ENCODE results near the gene MRPL10. TPM values are rescaled to one million over a fixed set of nuclear protein-coding genes. Genes with fewer than 3 reads are reported as not detected.

Gene MRPL10
- total RNA-seq, 1 donor from 2014 or later, result 48.2 TPM

GRCh38 chr17:47806026-47806912 is 25.1 kb downstream of the MRPL10 start:
- Mint-ChIP-seq H3K27me3 (ENCODE audit: insufficient read depth, low read depth) (peaks cover 20% of the 10 kb centered on the region), H3K4me3 (no peak overlapping the region), H3K4me1 (peaks cover 7% of the 10 kb centered on the region), H3K36me3 (no peaks in the 10 kb centered on the region), H3K27ac (no peak overlapping the region), H3K9me3 (no peaks in the 10 kb centered on the region)
- H3K4me2 ChIP-seq, result no peak overlapping the region
- no peaks in the 10 kb centered on the region for H3K79me2 ChIP-seq (ENCODE audit: low read depth)
- H3K36me3 ChIP-seq, result no peaks in the 10 kb centered on the region
- TF ChIP-seq EZH2 (IDR thresholded peaks at IDR 0.05), result no peak
- no peak for TF ChIP-seq CTCF (IDR thresholded peaks at IDR 0.05)
- TF ChIP-seq EZH2phosphoT487 (IDR thresholded peaks at IDR 0.05), result no peak
- H3K4me3 ChIP-seq, result no peak overlapping the region
- no peak overlapping the region for H2AFZ ChIP-seq (replicated peaks)
- no peaks in the 10 kb centered on the region for H3K9me3 ChIP-seq (ENCODE audit: low read depth)
- no peaks in the 10 kb centered on the region for H4K20me1 ChIP-seq (ENCODE audit: low read depth)
- no peaks in the 10 kb centered on the region for H3K4me1 ChIP-seq
- H3K27me3 ChIP-seq, result peaks cover 7% of the 10 kb centered on the region
- no peaks in the 10 kb centered on the region for H3F3A ChIP-seq (ENCODE audit: low read depth)
- no peak for DNase-seq (ENCODE audit: low spot score)
- H3K27ac ChIP-seq, result no peak overlapping the region
- H3K9ac ChIP-seq, result no peak overlapping the region

GRCh38 chr17:47804461-47804860 is 26.9 kb downstream of the MRPL10 start:
- H3K27me3 Mint-ChIP-seq (ENCODE audit: insufficient read depth, low read depth), result peaks cover 24% of the 10 kb centered on the region
- H3K36me3 ChIP-seq, result no peaks in the 10 kb centered on the region
- H3K9me3 ChIP-seq (ENCODE audit: low read depth), result no peaks in the 10 kb centered on the region
- H3K9me3 Mint-ChIP-seq, result no peaks in the 10 kb centered on the region
- TF ChIP-seq EZH2phosphoT487 (IDR thresholded peaks at IDR 0.05), result no peak
- TF ChIP-seq EZH2 (IDR thresholded peaks at IDR 0.05), result no peak
- TF ChIP-seq CTCF (IDR thresholded peaks at IDR 0.05), result no peak
- no peak overlapping the region for H3K27ac ChIP-seq
- H3K79me2 ChIP-seq (ENCODE audit: low read depth), result no peaks in the 10 kb centered on the region
- H3K4me1 ChIP-seq, result no peaks in the 10 kb centered on the region
- no peaks in the 10 kb centered on the region for H3K4me1 Mint-ChIP-seq
- H3K4me3 Mint-ChIP-seq, result no peak overlapping the region
- DNase-seq (ENCODE audit: low spot score), result no peak
- no peaks in the 10 kb centered on the region for H4K20me1 ChIP-seq (ENCODE audit: low read depth)
- H3K4me2 ChIP-seq, result no peak overlapping the region
- no peak overlapping the region for H3K4me3 ChIP-seq
- peaks cover 20% of the 10 kb centered on the region for H3K27me3 ChIP-seq
- H2AFZ ChIP-seq (replicated peaks), result no peak overlapping the region
- no peak overlapping the region for H3K27ac Mint-ChIP-seq
- no peaks in the 10 kb centered on the region for H3F3A ChIP-seq (ENCODE audit: low read depth)
- H3K36me3 Mint-ChIP-seq, result no peaks in the 10 kb centered on the region
- H3K9ac ChIP-seq, result no peak overlapping the region

GRCh38 chr17:47803751-47804150 is 27.6 kb downstream of the MRPL10 start:
- H3K9ac ChIP-seq, result no peak overlapping the region
- no peaks in the 10 kb centered on the region for H3K9me3 ChIP-seq (ENCODE audit: low read depth)
- Mint-ChIP-seq H3K4me1 (no peaks in the 10 kb centered on the region), H3K36me3 (no peaks in the 10 kb centered on the region), H3K27ac (no peak overlapping the region), H3K4me3 (no peak overlapping the region), H3K9me3 (no peaks in the 10 kb centered on the region), H3K27me3 (ENCODE audit: insufficient read depth, low read depth) (peaks cover 24% of the 10 kb centered on the region)
- no peak for DNase-seq (ENCODE audit: low spot score)
- no peak overlapping the region for H2AFZ ChIP-seq (replicated peaks)
- H3K4me1 ChIP-seq, result no peaks in the 10 kb centered on the region
- H4K20me1 ChIP-seq (ENCODE audit: low read depth), result no peaks in the 10 kb centered on the region
- H3F3A ChIP-seq (ENCODE audit: low read depth), result no peaks in the 10 kb centered on the region
- no peaks in the 10 kb centered on the region for H3K79me2 ChIP-seq (ENCODE audit: low read depth)
- no peak overlapping the region for H3K4me3 ChIP-seq
- no peak overlapping the region for H3K27ac ChIP-seq
- H3K4me2 ChIP-seq, result no peak overlapping the region
- H3K36me3 ChIP-seq, result no peaks in the 10 kb centered on the region
- TF ChIP-seq EZH2phosphoT487 (IDR thresholded peaks at IDR 0.05) (no peak), EZH2 (IDR thresholded peaks at IDR 0.05) (no peak), CTCF (IDR thresholded peaks at IDR 0.05) (no peak)
- peaks cover 20% of the 10 kb centered on the region for H3K27me3 ChIP-seq

Measured in neural progenitor cell (in vitro differentiated cells).